ENCODE measurements around the gene SPAM1.
"Not testable (repeated sequence)": the region's sequence is repeated elsewhere in the genome, so short reads cannot be mapped to it uniquely, and the experiment has no call there.

Gene SPAM1

GRCh38 chr7:123948136-123948535 lies 23.1 kb downstream of the SPAM1 start:
- in situ Hi-C loops (cut with MboI; ENCODE audit: low sequenced_read_pairs): no loop called here

- in situ Hi-C loops (cut with MboI; ENCODE audit: low sequenced_read_pairs): no loop called here
Measured at GRCh38 chr7:123958186-123958703, 33.2 kb downstream of the SPAM1 start.

- in situ Hi-C loops (cut with MboI; ENCODE audit: low sequenced_read_pairs): no loop called here
Measured at GRCh38 chr7:123961771-123962170, 36.7 kb downstream of the SPAM1 start.

- in situ Hi-C loops (cut with MboI; ENCODE audit: low sequenced_read_pairs): no loop called here
Measured at GRCh38 chr7:123966936-123967335, 41.9 kb downstream of the SPAM1 start.

GRCh38 chr7:123972045-123972444 lies 47.0 kb downstream of the SPAM1 start:
- in situ Hi-C loops (cut with MboI; ENCODE audit: low sequenced_read_pairs): no loop called here

GRCh38 chr7:123972831-123973230 lies 47.8 kb downstream of the SPAM1 start:
- in situ Hi-C loops (cut with MboI; ENCODE audit: low sequenced_read_pairs): no loop called here

GRCh38 chr7:123974326-123974908 lies 49.4 kb downstream of the SPAM1 start:
- in situ Hi-C loops (cut with MboI; ENCODE audit: low sequenced_read_pairs): no loop called here

GRCh38 chr7:123975084-123975483 lies 50.0 kb downstream of the SPAM1 start:
- in situ Hi-C loops (cut with MboI; ENCODE audit: low sequenced_read_pairs): no loop called here

- in situ Hi-C loops (cut with MboI; ENCODE audit: low sequenced_read_pairs): no loop called here
Measured at GRCh38 chr7:123977081-123977480, 52.0 kb downstream of the SPAM1 start.

GRCh38 chr7:123979876-123980275 lies 54.8 kb downstream of the SPAM1 start:
- in situ Hi-C loops (cut with MboI; ENCODE audit: low sequenced_read_pairs): no loop called here

GRCh38 chr7:123987445-123987844 lies 62.4 kb downstream of the SPAM1 start:
- in situ Hi-C loops (cut with MboI; ENCODE audit: low sequenced_read_pairs): no loop called here

- in situ Hi-C loops (cut with MboI; ENCODE audit: low sequenced_read_pairs): no loop called here
Measured at GRCh38 chr7:123992913-123993518, 68.0 kb downstream of the SPAM1 start.

GRCh38 chr7:123993996-123994395 lies 69.0 kb downstream of the SPAM1 start:
- in situ Hi-C loops (cut with MboI; ENCODE audit: low sequenced_read_pairs): no loop called here

- in situ Hi-C loops (cut with MboI; ENCODE audit: low sequenced_read_pairs): no loop called here
Measured at GRCh38 chr7:123994449-123994848, 69.4 kb downstream of the SPAM1 start.

- in situ Hi-C loops (cut with MboI; ENCODE audit: low sequenced_read_pairs): no loop called here
Measured at GRCh38 chr7:123995617-123996326, 70.7 kb downstream of the SPAM1 start.

GRCh38 chr7:123996327-123996625 lies 71.2 kb downstream of the SPAM1 start:
- in situ Hi-C loops (cut with MboI; ENCODE audit: low sequenced_read_pairs): no loop called here

- in situ Hi-C loops (cut with MboI; ENCODE audit: low sequenced_read_pairs): no loop called here
Measured at GRCh38 chr7:123998921-123999320, 73.9 kb downstream of the SPAM1 start.

GRCh38 chr7:123999703-124000102 lies 74.7 kb downstream of the SPAM1 start:
- in situ Hi-C loops (cut with MboI; ENCODE audit: low sequenced_read_pairs): no loop called here

GRCh38 chr7:124008296-124008695 lies 83.3 kb downstream of the SPAM1 start:
- in situ Hi-C loops (cut with MboI; ENCODE audit: low sequenced_read_pairs): not testable (repeated sequence)

GRCh38 chr7:124009321-124009720 lies 84.3 kb downstream of the SPAM1 start:
- in situ Hi-C loops (cut with MboI; ENCODE audit: low sequenced_read_pairs): no loop called here

Measured in HL-60/S4 treated with retinoic acid at 250 ng/mL for 4 days and 3 days (cell line).